Muscle of back (tissue), 11 donors: ENCODE measurements around the gene INAFM1. TPM values are rescaled to one million over a fixed set of nuclear protein-coding genes. Genes with fewer than 3 reads are reported as not detected.
"Not testable (repeated sequence)": the region's sequence is repeated elsewhere in the genome, so short reads cannot be mapped to it uniquely, and the experiment has no call there.

Experiments
- DNase-seq, 3 donors: peaks; one replicate each; pipeline versions ENCODE4 v3.0.0 to v3.0.0-alpha.2; 2013
- polyA plus RNA-seq, 10 donors: library from polyadenylated mRNA; unstranded; fragments of 120-200 nt; gene quantifications; one replicate each; pipeline ENCODE4 v1.2.1, GENCODE V29; 2013; ENCODE audit not compliant: insufficient read length in 10 of 10

INAFM1 gene
- polyA plus RNA-seq, 10 donors, result 6.3 to 11.5 (median 8.8) TPM

- DNase-seq, result no peak
These were observed 10.1 kb upstream of the INAFM1 start for GRCh38 chr19:47264629-47265028.

- no peak for DNase-seq
These were observed 8.2 kb upstream of the INAFM1 start for GRCh38 chr19:47266401-47266941.

GRCh38 chr19:47267350-47267759 is 7.3 kb upstream of the INAFM1 start:
- peak in 1 of 3 donors; percentile 37 for DNase-seq

- DNase-seq, result no peak
These were observed 6.7 kb upstream of the INAFM1 start for GRCh38 chr19:47268028-47268427.

- no peak for DNase-seq
These were observed 5.1 kb upstream of the INAFM1 start for GRCh38 chr19:47269596-47269995.

GRCh38 chr19:47270408-47270807 is 4.3 kb upstream of the INAFM1 start:
- DNase-seq, result no peak

GRCh38 chr19:47271949-47272348 is 2.7 kb upstream of the INAFM1 start:
- no peak for DNase-seq

- no peak for DNase-seq
These were observed 2.0 kb upstream of the INAFM1 start for GRCh38 chr19:47272448-47273312.

- peak; percentile 95 to 98 (median 95) for DNase-seq
These were observed 1.2 kb upstream of the INAFM1 start for GRCh38 chr19:47273313-47274070.

- peak in 2 of 3 donors; percentile 53 to 77 for DNase-seq
These were observed 441 bp downstream of the INAFM1 start for GRCh38 chr19:47274891-47275761.

GRCh38 chr19:47275791-47276461 is 1.2 kb downstream of the INAFM1 start:
- peak in 2 of 3 donors; percentile 39 to 70 for DNase-seq

- DNase-seq, result not testable (repeated sequence)
These were observed 1.8 kb downstream of the INAFM1 start for GRCh38 chr19:47276513-47276912.

GRCh38 chr19:47280183-47280797 is 5.6 kb downstream of the INAFM1 start:
- DNase-seq, result no peak

- no peak for DNase-seq
These were observed 8.8 kb downstream of the INAFM1 start for GRCh38 chr19:47283405-47284059.

- peak in 2 of 3 donors; percentile 79 to 80 for DNase-seq
These were observed 9.7 kb downstream of the INAFM1 start for GRCh38 chr19:47284324-47284899.

GRCh38 chr19:47296036-47296435 is 21.4 kb downstream of the INAFM1 start:
- DNase-seq, result peak; percentile 60 to 72 (median 71)

GRCh38 chr19:47300867-47301266 is 26.2 kb downstream of the INAFM1 start:
- DNase-seq, result not testable (repeated sequence)

- DNase-seq, result no peak
These were observed 27.6 kb downstream of the INAFM1 start for GRCh38 chr19:47302249-47302648.

GRCh38 chr19:47303966-47304365 is 29.3 kb downstream of the INAFM1 start:
- DNase-seq, result no peak
